K562 (cell line): ENCODE results near the gene PRKAR1B. TPM values are rescaled to one million over a fixed set of nuclear protein-coding genes. Genes with fewer than 3 reads are reported as not detected.

ENCODE experiments used
- BACH1 ChIP-seq: fragments of 200-800 bp; sonication (Bioruptor generic); IDR thresholded peaks from 2 replicates; pipeline ENCODE4 v1.6.1; 2016; ENCODE audit warnings: missing genetic modification characterization, missing compliant biosample characterization
- BCOR ChIP-seq: fragments of 450-650 bp; IDR thresholded peaks from 2 replicates; pipeline ENCODE4 v1.6.1; 2016
- E2F3 ChIP-seq: fragments of 250-450 bp; sonication (Bioruptor Pico); IDR thresholded peaks from 2 replicates; pipeline ENCODE4 v1.4.0; 2020; ENCODE audit warnings: mild to moderate bottlenecking
- ERF ChIP-seq: fragments of 450-650 bp; formaldehyde crosslinking; IDR thresholded peaks from 2 replicates; pipeline ENCODE4 v1.4.0; 2020; ENCODE audit warnings: mild to moderate bottlenecking, mixed read lengths
- HIVEP1 ChIP-seq: fragments of 250-450 bp; sonication (Bioruptor Pico); IDR thresholded peaks from 2 replicates; pipeline ENCODE4 v1.4.0; 2020; ENCODE audit warnings: mild to moderate bottlenecking
- JUN ChIP-seq, 2 experiments: sonication (generic) in 1 of 2; formaldehyde crosslinking in 1 of 2; IDR thresholded peaks; 2 replicates each; pipeline versions ENCODE4 v1.6.1 to v1.8.0; 2012 to 2022; ENCODE audit warnings: borderline replicate concordance in 2 of 2, mild to moderate bottlenecking in 2 of 2, improper control_type of control experiment in 1 of 2, low read depth in 1 of 2, low read length in 1 of 2, missing genetic modification reagents in 1 of 2
- KLF1 ChIP-seq: fragments of 450-650 bp; IDR thresholded peaks from 2 replicates; pipeline ENCODE4 v1.6.1; 2016; ENCODE audit warnings: missing genetic modification characterization, missing compliant biosample characterization
- LEF1 ChIP-seq: fragments of 450-650 bp; IDR thresholded peaks from 2 replicates; pipeline ENCODE4 v1.6.1; 2016; ENCODE audit warnings: mild to moderate bottlenecking
- POU5F1 ChIP-seq: fragments of 150-350 bp; IDR thresholded peaks from 2 replicates; pipeline ENCODE4 v1.6.1; 2014; ENCODE audit warnings: borderline replicate concordance, low read length, low read depth, mild to moderate bottlenecking; ENCODE audit not compliant: partially characterized antibody
- RAD51 ChIP-seq: fragments of 450-650 bp; IDR thresholded peaks from 2 replicates; pipeline ENCODE4 v1.7.1; 2016; ENCODE audit warnings: low read depth, mild to moderate bottlenecking, borderline replicate concordance
- RBM25 ChIP-seq: fragments of 200-400 bp; formaldehyde crosslinking; IDR thresholded peaks from 2 replicates; pipeline ENCODE4 v1.6.1; 2018; ENCODE audit warnings: low read length, low read depth, moderate library complexity; ENCODE audit not compliant: severe bottlenecking
- STAT5B ChIP-seq: fragments of 250-450 bp; sonication (Bioruptor Pico); IDR thresholded peaks from 2 replicates; pipeline ENCODE4 v1.8.0; 2021; ENCODE audit warnings: mild to moderate bottlenecking, inconsistent platforms
- TCFL5 ChIP-seq: fragments of 250-450 bp; sonication (Bioruptor Pico); conservative IDR thresholded peaks from 2 replicates; pipeline ENCODE4 v1.6.1; 2021; ENCODE audit warnings: mild to moderate bottlenecking, moderate library complexity, matching md5 sums
- ZNF324 ChIP-seq: fragments of 250-450 bp; sonication (Bioruptor Pico); IDR thresholded peaks from 2 replicates; pipeline ENCODE4 v1.4.0; 2020; ENCODE audit warnings: mild to moderate bottlenecking
- ZNF57 ChIP-seq: fragments of 450-650 bp; formaldehyde crosslinking; IDR thresholded peaks from 2 replicates; pipeline ENCODE4 v1.4.0; 2020; ENCODE audit warnings: mild to moderate bottlenecking, moderate library complexity
- ZNF830 ChIP-seq: fragments of 250-450 bp; sonication (Bioruptor Pico); IDR thresholded peaks from 2 replicates; pipeline ENCODE4 v1.5.0; 2021; ENCODE audit warnings: mild to moderate bottlenecking
- polyA plus RNA-seq, 8 experiments: library from polyadenylated mRNA; depleted of rRNA in 4 of 8; stranded (reverse) in 5 of 8; unstranded in 3 of 8; fragments of >200 nt; fragmentation: Nextera tagmentation in 2 of 8; fragmentation: Illumina TruSeq in 1 of 8; extraction: Ambion mirVana in 2 of 8; extraction: Trizol in 1 of 8; gene quantifications; 2 replicates each; pipeline versions ENCODE4 v1.2.1 to v1.2.3, GENCODE V29; 2011 to 2014; ENCODE audit warnings: inconsistent platforms in 1 of 8, missing spikeins in 1 of 8
- total RNA-seq, 7 experiments: library from RNA; depleted of rRNA in 6 of 7; stranded (reverse); fragments of >200 nt in 6 of 7; fragmentation: Illumina TruSeq in 2 of 7; extraction: Trizol in 2 of 7; gene quantifications; 2 replicates each; pipeline versions ENCODE4 v1.2.1 to v1.2.3, GENCODE V29; 2011 to 2021; ENCODE audit warnings: low replicate concordance in 1 of 7
- TF ChIP-seq, protein P1 (sequence below): conservative IDR thresholded peaks from 2 replicates; pipeline ENCODE4 v1.6.1; 2011; ENCODE audit warnings: low read depth, mild to moderate bottlenecking, low read length; ENCODE audit not compliant: control insufficient read depth
- TF ChIP-seq, protein P2 (sequence below): IDR thresholded peaks from 3 replicates; pipeline ENCODE4 v1.6.1; 2011; ENCODE audit warnings: borderline replicate concordance, mild to moderate bottlenecking, moderate library complexity; ENCODE audit not compliant: insufficient read length; ENCODE audit errors: extremely low read depth
- TF ChIP-seq, protein P3 (sequence below): sonication (generic); formaldehyde crosslinking; IDR thresholded peaks from 2 replicates; pipeline ENCODE4 v1.5.0; 2020; ENCODE audit warnings: missing genetic modification reagents
- TF ChIP-seq, protein P4 (sequence below): fragments of 250-450 bp; sonication (Bioruptor Pico); IDR thresholded peaks from 2 replicates; pipeline ENCODE4 v1.5.0; 2022; ENCODE audit warnings: mild to moderate bottlenecking

Gene PRKAR1B
- total and polyA plus RNA-seq, 9 of the 15 experiments (the other 6 are each of a cell fraction or from before 2014, with no cell fraction given): 0.99 to 30.5 (median 12.7) TPM

DNA sequence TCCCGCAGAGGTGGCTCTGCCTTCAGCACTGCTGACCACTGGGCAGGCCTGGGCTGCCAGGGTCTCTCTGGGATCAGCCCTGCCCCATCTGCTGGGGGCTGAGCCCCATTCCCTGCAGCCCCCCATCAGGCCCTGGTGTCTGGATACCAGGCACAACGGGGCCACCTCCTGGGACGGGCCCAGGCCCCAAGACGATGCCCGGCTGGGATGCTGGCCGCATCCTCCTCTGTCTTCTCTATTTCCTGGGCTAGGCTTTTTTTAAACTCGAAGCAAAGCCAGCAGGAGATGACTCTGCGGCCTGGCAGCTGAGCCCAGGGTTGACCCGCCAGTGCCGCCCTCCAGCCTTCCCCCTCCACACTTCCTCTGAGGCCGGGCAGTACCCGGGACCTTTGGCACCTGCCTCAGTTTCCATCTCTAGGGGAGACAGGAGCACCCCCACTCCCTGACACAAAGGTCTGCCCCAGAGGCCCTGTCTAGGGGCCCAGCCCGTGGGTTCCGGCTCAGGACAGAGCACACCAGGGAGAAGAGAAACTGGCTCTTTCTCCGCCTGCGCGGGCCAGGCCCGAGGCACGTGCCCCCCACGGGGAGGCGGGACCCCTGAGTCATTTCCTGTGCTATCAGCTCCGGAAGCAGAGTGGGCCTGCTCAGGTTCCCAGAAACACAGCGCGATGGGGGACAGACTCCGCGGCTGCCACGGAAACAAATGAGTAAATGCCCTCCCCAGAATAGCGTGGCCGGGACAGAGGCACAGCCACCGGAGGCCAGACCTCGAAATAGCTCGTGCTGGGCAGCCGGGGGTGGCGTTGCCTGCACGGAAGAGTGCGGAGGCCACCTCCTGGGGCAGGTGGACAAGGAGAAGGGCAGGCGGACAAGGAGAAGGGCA, 122.8 kb downstream of the PRKAR1B start (continued):
- TF ChIP-seq HIVEP1 (no peak), ZNF57 (no peak), JUN (IDR thresholded peaks at IDR 0.05; ENCODE audit: borderline replicate concordance, low read depth, low read length) (peak; percentile 87), JUN (CRISPR knock-in tag; IDR thresholded peaks at IDR 0.05; ENCODE audit: borderline replicate concordance) (0 out of 2 replicates have a peak, but pooled peaks have one; percentile 84), ZNF324 (CRISPR knock-in tag) (no peak; the same call in 1 of the 2 replicates), BCOR (no peak; the same call in 1 of the 2 replicates), TCFL5 (CRISPR knock-in tag) (0 out of 2 replicates have a peak, but pooled peaks have one; percentile 33), POU5F1 (no peak), STAT5B (CRISPR knock-in tag) (peak; percentile 2; the same call in 1 of the 2 replicates), KLF1 (tag) (peak; percentile 76; the same call in 1 of the 2 replicates), RAD51 (peak; percentile 81), BACH1 (peak; percentile 63), ZNF830 (no peak), E2F3 (CRISPR knock-in tag) (peak; percentile 61; the same call in 1 of the 2 replicates), LEF1 (peak; percentile 88), RBM25 (no peak), ERF (CRISPR knock-in tag) (no peak)
- TF ChIP-seq, protein P1, sequence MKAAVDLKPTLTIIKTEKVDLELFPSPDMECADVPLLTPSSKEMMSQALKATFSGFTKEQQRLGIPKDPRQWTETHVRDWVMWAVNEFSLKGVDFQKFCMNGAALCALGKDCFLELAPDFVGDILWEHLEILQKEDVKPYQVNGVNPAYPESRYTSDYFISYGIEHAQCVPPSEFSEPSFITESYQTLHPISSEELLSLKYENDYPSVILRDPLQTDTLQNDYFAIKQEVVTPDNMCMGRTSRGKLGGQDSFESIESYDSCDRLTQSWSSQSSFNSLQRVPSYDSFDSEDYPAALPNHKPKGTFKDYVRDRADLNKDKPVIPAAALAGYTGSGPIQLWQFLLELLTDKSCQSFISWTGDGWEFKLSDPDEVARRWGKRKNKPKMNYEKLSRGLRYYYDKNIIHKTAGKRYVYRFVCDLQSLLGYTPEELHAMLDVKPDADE: peak; percentile 93; the same call in 1 of the 2 replicates
- TF ChIP-seq, protein P2, sequence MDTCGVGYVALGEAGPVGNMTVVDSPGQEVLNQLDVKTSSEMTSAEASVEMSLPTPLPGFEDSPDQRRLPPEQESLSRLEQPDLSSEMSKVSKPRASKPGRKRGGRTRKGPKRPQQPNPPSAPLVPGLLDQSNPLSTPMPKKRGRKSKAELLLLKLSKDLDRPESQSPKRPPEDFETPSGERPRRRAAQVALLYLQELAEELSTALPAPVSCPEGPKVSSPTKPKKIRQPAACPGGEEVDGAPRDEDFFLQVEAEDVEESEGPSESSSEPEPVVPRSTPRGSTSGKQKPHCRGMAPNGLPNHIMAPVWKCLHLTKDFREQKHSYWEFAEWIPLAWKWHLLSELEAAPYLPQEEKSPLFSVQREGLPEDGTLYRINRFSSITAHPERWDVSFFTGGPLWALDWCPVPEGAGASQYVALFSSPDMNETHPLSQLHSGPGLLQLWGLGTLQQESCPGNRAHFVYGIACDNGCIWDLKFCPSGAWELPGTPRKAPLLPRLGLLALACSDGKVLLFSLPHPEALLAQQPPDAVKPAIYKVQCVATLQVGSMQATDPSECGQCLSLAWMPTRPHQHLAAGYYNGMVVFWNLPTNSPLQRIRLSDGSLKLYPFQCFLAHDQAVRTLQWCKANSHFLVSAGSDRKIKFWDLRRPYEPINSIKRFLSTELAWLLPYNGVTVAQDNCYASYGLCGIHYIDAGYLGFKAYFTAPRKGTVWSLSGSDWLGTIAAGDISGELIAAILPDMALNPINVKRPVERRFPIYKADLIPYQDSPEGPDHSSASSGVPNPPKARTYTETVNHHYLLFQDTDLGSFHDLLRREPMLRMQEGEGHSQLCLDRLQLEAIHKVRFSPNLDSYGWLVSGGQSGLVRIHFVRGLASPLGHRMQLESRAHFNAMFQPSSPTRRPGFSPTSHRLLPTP: no peak
- TF ChIP-seq, protein P3, sequence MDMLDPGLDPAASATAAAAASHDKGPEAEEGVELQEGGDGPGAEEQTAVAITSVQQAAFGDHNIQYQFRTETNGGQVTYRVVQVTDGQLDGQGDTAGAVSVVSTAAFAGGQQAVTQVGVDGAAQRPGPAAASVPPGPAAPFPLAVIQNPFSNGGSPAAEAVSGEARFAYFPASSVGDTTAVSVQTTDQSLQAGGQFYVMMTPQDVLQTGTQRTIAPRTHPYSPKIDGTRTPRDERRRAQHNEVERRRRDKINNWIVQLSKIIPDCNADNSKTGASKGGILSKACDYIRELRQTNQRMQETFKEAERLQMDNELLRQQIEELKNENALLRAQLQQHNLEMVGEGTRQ (CRISPR knock-in tag): peak; percentile 89
- TF ChIP-seq, protein P4, sequence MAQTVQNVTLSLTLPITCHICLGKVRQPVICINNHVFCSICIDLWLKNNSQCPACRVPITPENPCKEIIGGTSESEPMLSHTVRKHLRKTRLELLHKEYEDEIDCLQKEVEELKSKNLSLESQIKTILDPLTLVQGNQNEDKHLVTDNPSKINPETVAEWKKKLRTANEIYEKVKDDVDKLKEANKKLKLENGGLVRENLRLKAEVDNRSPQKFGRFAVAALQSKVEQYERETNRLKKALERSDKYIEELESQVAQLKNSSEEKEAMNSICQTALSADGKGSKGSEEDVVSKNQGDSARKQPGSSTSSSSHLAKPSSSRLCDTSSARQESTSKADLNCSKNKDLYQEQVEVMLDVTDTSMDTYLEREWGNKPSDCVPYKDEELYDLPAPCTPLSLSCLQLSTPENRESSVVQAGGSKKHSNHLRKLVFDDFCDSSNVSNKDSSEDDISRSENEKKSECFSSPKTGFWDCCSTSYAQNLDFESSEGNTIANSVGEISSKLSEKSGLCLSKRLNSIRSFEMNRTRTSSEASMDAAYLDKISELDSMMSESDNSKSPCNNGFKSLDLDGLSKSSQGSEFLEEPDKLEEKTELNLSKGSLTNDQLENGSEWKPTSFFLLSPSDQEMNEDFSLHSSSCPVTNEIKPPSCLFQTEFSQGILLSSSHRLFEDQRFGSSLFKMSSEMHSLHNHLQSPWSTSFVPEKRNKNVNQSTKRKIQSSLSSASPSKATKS (CRISPR knock-in tag): no peak
